ENCODE results near the gene BEND6.
"Not testable (repeated sequence)": the region's sequence is repeated elsewhere in the genome, so short reads cannot be mapped to it uniquely, and the experiment has no call there.

BEND6 gene

DNA sequence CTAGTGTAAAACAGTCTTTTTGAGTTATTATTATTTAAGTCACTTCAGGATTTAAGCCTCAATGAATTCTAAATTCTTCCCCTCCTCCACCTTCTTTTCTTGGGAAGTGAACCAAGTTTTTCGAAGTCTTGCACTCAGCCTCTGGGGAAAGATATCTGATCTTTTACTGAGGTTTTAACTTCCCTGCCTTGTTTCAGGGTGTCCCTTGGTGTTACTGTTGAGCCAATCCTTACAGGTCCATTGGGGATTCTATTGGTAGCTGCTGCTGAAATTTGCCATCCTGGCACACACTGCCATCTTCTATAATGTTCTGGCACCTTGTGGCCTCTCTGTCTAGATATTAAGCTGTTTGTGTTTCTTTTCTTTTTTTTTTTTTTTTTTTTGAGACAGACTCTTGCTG lies 31.7 kb downstream of the BEND6 start:
- Mint-ChIP-seq H3K4me3 (no peak overlapping the region), H3K9me3 (no peaks in the 10 kb centered on the region), H3K36me3 (ENCODE audit: low read depth) (no peaks in the 10 kb centered on the region), H3K4me1 (ENCODE audit: low read depth) (no peaks in the 10 kb centered on the region), H3K27ac (no peak overlapping the region), H3K27me3 (peaks cover 38% of the 10 kb centered on the region)

DNA sequence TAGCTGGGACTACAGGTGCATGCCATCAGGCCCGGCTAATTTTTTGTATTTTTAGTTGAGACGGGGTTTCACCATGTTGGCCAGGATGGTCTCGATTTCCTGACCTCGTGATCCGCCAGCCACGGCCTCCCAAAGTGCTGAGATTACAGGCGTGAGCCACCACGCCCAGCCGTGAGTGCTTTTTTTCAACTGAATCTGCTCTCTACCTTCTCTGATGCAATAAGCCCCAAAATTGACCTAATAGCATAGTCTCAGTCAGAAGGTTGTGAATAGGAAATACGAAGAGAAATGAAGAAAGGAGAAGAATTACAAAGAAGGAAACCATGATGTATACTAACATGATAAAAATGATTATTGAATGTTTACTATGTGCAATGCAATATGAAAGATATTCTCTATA lies 33.2 kb downstream of the BEND6 start:
- Mint-ChIP-seq H3K4me3 (no peak overlapping the region), H3K9me3 (no peaks in the 10 kb centered on the region), H3K27ac (no peak overlapping the region), H3K27me3 (peaks cover 45% of the 10 kb centered on the region), H3K36me3 (ENCODE audit: low read depth) (no peaks in the 10 kb centered on the region), H3K4me1 (ENCODE audit: low read depth) (no peaks in the 10 kb centered on the region)

DNA sequence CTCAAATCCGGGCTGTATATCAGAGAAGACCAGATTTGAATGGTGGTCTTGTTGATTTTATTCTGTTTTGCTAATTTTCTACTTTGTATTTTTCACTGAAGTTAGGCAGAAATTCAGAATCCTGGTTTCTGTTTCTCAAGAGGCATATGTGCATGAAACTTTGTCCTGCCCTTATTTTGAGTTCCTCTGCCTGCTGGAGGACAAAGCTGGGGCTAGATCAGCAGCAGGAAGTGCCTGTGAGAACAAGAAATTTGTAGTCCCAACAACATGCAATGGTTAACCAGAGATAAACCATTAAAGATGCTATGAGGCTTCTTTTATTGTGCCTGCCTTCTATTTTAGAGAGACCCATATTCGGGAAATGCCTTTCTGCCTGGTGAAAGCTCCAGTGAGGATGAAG lies 37.1 kb downstream of the BEND6 start:
- Mint-ChIP-seq H3K9me3 (no peaks in the 10 kb centered on the region), H3K27ac (no peak overlapping the region), H3K27me3 (peaks cover 36% of the 10 kb centered on the region), H3K4me3 (no peak overlapping the region), H3K36me3 (ENCODE audit: low read depth) (no peaks in the 10 kb centered on the region), H3K4me1 (ENCODE audit: low read depth) (no peaks in the 10 kb centered on the region)

GRCh38 chr6:56992703-56993102 lies 37.8 kb downstream of the BEND6 start:
- H3K27ac Mint-ChIP-seq = no peak overlapping the region
- H3K27me3 Mint-ChIP-seq = peaks cover 32% of the 10 kb centered on the region
- H3K36me3 Mint-ChIP-seq (ENCODE audit: low read depth) = no peaks in the 10 kb centered on the region

DNA sequence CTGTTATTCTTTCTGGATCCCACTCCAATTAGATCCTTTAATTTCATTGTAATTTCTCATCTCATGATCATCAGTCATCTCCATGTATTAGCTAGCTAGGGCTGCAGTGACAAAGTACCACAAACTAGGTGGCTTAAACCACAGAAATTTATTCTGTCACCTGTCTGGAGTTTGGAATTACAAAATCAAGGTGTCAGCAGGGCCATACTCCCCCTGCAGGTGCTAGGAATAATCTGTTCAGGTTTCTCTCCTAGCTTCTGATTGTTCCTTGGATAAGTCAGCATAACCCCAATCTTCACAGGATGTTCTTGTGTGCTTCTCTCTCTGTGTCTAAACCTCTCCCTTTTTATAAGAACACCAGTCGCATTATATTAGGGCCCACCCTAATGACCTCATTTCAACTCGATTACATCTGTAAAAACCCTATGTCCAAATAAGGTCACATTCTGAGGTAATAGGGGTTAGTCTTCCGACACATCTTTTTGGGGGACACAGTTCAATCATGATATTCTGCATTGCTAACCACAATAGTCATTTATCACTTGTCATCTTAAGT lies 40.5 kb downstream of the BEND6 start:
- no peaks in the 10 kb centered on the region for H3K4me1 Mint-ChIP-seq (ENCODE audit: low read depth)
- H3K9me3 Mint-ChIP-seq = peaks cover 8% of the 10 kb centered on the region
- no peaks in the 10 kb centered on the region for H3K36me3 Mint-ChIP-seq (ENCODE audit: low read depth)
- H3K27me3 Mint-ChIP-seq = peaks cover 17% of the 10 kb centered on the region
- no peak overlapping the region for H3K27ac Mint-ChIP-seq
- no peak overlapping the region for H3K4me3 Mint-ChIP-seq

More at GRCh38 chr6:56992703-56993102, 37.8 kb downstream of the BEND6 start:
- H3K9me3 Mint-ChIP-seq = no peaks in the 10 kb centered on the region
- H3K4me1 Mint-ChIP-seq (ENCODE audit: low read depth) = no peaks in the 10 kb centered on the region
- H3K4me3 Mint-ChIP-seq = no peak overlapping the region

GRCh38 chr6:56996401-56996800 lies 41.5 kb downstream of the BEND6 start:
- no peak overlapping the region for H3K27ac Mint-ChIP-seq
- H3K9me3 Mint-ChIP-seq = peaks cover 8% of the 10 kb centered on the region
- H3K4me3 Mint-ChIP-seq = no peak overlapping the region
- H3K4me1 Mint-ChIP-seq (ENCODE audit: low read depth) = no peaks in the 10 kb centered on the region
- no peaks in the 10 kb centered on the region for H3K36me3 Mint-ChIP-seq (ENCODE audit: low read depth)
- H3K27me3 Mint-ChIP-seq = peaks cover 17% of the 10 kb centered on the region

DNA sequence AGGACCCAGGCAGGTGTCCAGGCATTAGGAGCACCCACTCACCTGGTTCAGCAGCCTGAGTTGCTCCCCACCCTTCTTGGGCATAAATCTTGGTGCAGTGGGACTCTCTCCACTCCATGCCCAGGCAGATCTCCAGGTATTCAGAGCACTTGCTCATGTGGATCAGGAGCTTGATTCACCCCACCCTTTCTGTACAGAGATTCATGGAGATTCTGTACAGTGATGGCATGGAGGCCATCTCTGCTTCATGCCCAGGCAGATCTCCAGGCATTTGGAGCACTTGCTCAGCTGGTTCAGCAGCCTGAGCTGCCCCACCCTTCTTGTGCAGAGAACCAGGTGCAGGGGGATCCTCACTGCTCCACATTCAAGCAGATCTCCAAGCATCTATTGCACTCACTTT lies 44.1 kb downstream of the BEND6 start:
- Mint-ChIP-seq H3K4me3 (no peak overlapping the region), H3K27ac (no peak overlapping the region), H3K4me1 (ENCODE audit: low read depth) (no peaks in the 10 kb centered on the region), H3K36me3 (ENCODE audit: low read depth) (no peaks in the 10 kb centered on the region), H3K27me3 (peaks cover 3% of the 10 kb centered on the region), H3K9me3 (peaks cover 8% of the 10 kb centered on the region)

DNA sequence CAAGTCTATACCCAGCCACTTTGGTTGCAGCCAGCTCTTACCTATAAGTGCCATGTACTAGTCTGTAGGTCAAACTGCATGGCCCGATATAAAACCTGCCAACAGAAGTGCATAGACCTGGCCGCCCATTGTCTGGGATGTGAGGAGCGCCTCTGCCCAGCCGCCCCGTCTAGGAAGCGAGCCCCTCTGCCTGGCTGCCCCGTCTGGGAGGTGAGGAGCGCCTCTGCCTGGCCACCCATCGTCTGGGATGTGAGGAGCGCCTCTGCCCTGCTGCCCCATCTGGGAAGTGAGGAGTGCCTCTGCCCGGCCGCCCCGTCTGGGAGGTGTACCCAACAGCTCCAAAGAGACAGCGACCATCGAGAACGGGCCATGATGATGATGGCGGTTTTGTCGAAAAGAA lies 44.8 kb downstream of the BEND6 start:
- not testable (repeated sequence) for H3K9me3 Mint-ChIP-seq; H3K27me3 Mint-ChIP-seq; H3K27ac Mint-ChIP-seq; H3K4me3 Mint-ChIP-seq; H3K36me3 Mint-ChIP-seq (ENCODE audit: low read depth); H3K4me1 Mint-ChIP-seq (ENCODE audit: low read depth)

GRCh38 chr6:57002197-57002596 lies 47.3 kb downstream of the BEND6 start:
- Mint-ChIP-seq H3K4me3 (no peak overlapping the region), H3K27ac (no peak overlapping the region), H3K4me1 (ENCODE audit: low read depth) (no peaks in the 10 kb centered on the region), H3K36me3 (ENCODE audit: low read depth) (no peaks in the 10 kb centered on the region), H3K27me3 (peaks cover 3% of the 10 kb centered on the region), H3K9me3 (peaks cover 8% of the 10 kb centered on the region)

- H3K4me1 Mint-ChIP-seq (ENCODE audit: low read depth) = no peaks in the 10 kb centered on the region
- no peak overlapping the region for H3K4me3 Mint-ChIP-seq
- no peak overlapping the region for H3K27ac Mint-ChIP-seq
- no peaks in the 10 kb centered on the region for H3K27me3 Mint-ChIP-seq
- no peaks in the 10 kb centered on the region for H3K36me3 Mint-ChIP-seq (ENCODE audit: low read depth)
- H3K9me3 Mint-ChIP-seq = no peaks in the 10 kb centered on the region
Observed at GRCh38 chr6:57004292-57004691, 49.4 kb downstream of the BEND6 start.

GRCh38 chr6:57006101-57006500 lies 51.2 kb downstream of the BEND6 start:
- Mint-ChIP-seq H3K4me1 (ENCODE audit: low read depth) (no peaks in the 10 kb centered on the region), H3K27me3 (no peaks in the 10 kb centered on the region), H3K9me3 (no peaks in the 10 kb centered on the region), H3K36me3 (ENCODE audit: low read depth) (no peaks in the 10 kb centered on the region), H3K27ac (no peak overlapping the region), H3K4me3 (no peak overlapping the region)

DNA sequence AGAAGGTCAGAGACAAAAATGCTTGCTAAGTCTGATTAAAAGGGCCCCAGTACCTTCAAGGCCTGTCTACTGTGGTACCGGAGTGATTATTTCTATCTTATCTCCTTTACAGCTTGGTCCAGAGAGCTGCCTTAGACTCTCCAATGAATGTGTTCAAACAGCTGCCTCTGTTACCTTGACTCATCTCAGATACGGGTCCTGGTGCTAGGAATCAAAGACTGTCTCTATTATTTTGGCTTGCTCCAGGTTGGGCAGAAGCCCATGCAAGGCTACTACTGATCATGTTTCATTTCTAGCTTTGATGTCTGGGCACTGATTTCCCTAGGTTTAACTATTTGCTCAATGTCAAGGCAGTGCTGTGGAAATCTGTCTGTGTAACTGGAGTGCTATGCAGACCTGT lies 53.2 kb downstream of the BEND6 start:
- not testable (repeated sequence) for H3K4me3 Mint-ChIP-seq; H3K27ac Mint-ChIP-seq; H3K4me1 Mint-ChIP-seq (ENCODE audit: low read depth); H3K9me3 Mint-ChIP-seq; H3K27me3 Mint-ChIP-seq; H3K36me3 Mint-ChIP-seq (ENCODE audit: low read depth)

- H3K27me3 Mint-ChIP-seq = peaks cover 3% of the 10 kb centered on the region
- H3K9me3 Mint-ChIP-seq = no peaks in the 10 kb centered on the region
- no peaks in the 10 kb centered on the region for H3K36me3 Mint-ChIP-seq (ENCODE audit: low read depth)
- H3K4me1 Mint-ChIP-seq (ENCODE audit: low read depth) = no peaks in the 10 kb centered on the region
- no peak overlapping the region for H3K27ac Mint-ChIP-seq
- H3K4me3 Mint-ChIP-seq = no peak overlapping the region
Observed at GRCh38 chr6:57013521-57013926, 58.6 kb downstream of the BEND6 start.

- Mint-ChIP-seq H3K4me3 (no peak overlapping the region), H3K27ac (no peak overlapping the region), H3K4me1 (ENCODE audit: low read depth) (no peaks in the 10 kb centered on the region), H3K27me3 (peaks cover 3% of the 10 kb centered on the region), H3K36me3 (ENCODE audit: low read depth) (no peaks in the 10 kb centered on the region), H3K9me3 (no peaks in the 10 kb centered on the region)
Observed at GRCh38 chr6:57017069-57017468, 62.2 kb downstream of the BEND6 start.

- H3K27me3 Mint-ChIP-seq = peaks cover 3% of the 10 kb centered on the region
- no peak overlapping the region for H3K27ac Mint-ChIP-seq
- H3K36me3 Mint-ChIP-seq (ENCODE audit: low read depth) = no peaks in the 10 kb centered on the region
- H3K4me3 Mint-ChIP-seq = no peak overlapping the region
- H3K9me3 Mint-ChIP-seq = no peaks in the 10 kb centered on the region
- no peaks in the 10 kb centered on the region for H3K4me1 Mint-ChIP-seq (ENCODE audit: low read depth)
Observed at GRCh38 chr6:57017841-57018240, 62.9 kb downstream of the BEND6 start.

GRCh38 chr6:57019434-57019833 lies 64.5 kb downstream of the BEND6 start:
- Mint-ChIP-seq H3K4me1 (ENCODE audit: low read depth) (no peaks in the 10 kb centered on the region), H3K4me3 (no peak overlapping the region), H3K27ac (no peak overlapping the region), H3K36me3 (ENCODE audit: low read depth) (no peaks in the 10 kb centered on the region), H3K9me3 (peaks cover 3% of the 10 kb centered on the region), H3K27me3 (peaks cover 3% of the 10 kb centered on the region)

Measured in stimulated activated naive CD8-positive, alpha-beta T cell treated with anti-CD3 and anti-CD28 coated beads, Interleukin-15, Interleukin-2, amounts not matched to agents 100 ng/mL and 50 ng/mL, for 24 hours (primary cell).